HCEC 1CT (cell line): ENCODE data around the gene LDB2.

Experiments used
- DNase-seq: peaks from one replicate; pipeline ENCODE4 v3.0.0-alpha.2; 2017

The LDB2 gene

DNA sequence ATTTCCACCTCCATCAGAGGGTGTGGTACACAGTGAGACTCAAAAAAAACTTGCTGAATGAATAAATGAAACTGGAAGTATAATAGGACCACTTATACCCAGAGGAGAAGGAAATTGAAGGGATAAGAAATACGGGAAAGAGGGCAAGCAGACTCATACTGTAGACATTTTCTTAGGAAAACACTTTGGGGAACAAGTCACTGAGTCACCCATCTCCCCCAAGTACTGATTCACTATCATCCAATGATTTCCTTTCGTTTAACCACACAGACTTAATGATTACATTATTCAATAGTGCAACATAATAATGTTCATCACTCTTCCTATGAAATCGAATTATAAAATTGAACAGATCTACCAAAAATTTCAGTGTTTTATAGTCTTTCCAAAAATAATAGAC is 97.1 kb downstream of the LDB2 start:
- DNase-seq: peak; percentile 25

DNA sequence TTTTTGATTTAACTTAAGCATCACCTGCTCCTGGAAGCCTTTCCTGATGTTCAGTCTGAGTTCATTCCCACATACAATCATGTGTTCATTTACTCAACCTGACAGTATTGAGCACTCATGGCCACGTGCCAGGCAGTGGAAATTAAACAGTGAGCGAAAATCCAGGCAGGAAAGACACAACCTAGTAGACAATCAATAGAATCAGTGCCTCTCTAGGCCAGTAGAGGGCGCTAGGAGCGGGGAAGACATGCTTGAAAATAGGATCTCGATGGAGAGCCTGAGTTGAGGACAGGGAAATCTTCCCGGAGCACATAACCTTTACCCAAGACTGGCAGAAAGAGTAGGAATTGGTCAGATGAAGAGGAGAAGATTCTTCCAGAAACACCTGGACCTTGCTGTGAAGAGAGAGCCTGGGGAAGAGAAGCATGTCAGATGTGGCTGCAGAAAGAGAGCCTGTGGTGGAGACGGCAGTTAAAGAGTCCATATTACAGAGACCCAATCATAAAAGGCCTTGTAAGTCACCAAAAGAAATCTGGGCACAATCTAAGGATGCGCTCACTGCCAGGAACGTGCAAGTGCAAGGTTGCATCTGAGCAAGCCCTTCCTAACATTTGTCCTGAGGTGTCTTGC is 103.5 kb downstream of the LDB2 start:
- peak; percentile 28 for DNase-seq

DNA sequence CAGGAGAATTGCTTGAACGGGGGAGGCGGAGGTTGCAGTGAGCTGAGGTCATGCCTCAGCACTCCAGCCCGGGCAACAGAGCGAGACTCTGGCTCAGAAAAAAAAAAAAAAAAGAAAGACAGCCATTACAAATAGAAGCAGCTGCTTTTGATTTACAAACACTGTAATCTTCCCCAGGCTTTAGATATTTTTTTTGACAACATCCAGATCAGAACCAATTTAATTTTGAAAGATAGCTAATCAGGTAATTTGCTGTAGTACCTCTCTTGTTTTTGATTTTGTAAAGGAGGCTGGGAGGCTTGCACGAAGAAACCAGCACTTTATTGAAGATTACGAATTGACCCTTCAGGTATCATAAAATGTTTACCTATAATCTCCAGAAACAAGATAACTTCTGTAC is 107.0 kb downstream of the LDB2 start:
- no peak for DNase-seq

DNA sequence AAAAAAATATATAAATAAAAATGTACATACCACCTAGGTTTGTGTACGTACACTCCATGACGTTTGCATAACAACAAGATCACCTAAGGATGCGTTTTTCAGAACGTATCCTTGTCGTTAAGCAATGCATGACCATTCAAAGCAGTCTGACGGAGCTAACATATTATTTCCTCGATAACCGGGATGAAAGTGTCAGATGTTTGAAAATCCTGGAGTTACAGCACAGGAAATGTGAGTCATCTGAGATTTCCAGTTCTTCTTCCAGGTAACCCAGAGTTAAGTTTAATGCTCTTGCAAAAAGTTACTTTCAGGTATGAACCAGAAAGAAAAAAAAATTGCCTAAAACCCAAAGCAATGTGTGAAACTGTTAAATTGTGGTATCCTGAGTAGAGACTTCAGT is 107.9 kb downstream of the LDB2 start:
- DNase-seq: no peak

DNA sequence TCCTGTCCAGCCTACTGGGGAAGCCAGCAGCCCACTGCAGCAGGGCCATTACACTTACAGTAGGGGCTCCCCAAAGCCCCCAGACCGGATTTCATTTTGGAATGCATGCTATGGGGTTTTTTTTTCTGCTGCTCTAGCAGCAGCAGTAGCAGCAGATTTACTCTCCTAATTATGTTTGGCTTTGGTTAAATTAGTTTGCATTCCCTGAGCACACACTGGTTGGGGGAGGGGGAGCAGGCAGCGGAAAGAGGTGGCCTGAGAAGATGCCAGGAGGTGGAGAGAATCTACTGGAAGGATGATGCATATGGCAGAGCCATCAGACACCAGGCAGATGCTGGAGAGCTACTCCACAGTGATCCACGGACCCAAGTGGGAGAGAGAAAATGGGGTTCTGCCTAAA is 109.6 kb downstream of the LDB2 start:
- no peak for DNase-seq

DNA sequence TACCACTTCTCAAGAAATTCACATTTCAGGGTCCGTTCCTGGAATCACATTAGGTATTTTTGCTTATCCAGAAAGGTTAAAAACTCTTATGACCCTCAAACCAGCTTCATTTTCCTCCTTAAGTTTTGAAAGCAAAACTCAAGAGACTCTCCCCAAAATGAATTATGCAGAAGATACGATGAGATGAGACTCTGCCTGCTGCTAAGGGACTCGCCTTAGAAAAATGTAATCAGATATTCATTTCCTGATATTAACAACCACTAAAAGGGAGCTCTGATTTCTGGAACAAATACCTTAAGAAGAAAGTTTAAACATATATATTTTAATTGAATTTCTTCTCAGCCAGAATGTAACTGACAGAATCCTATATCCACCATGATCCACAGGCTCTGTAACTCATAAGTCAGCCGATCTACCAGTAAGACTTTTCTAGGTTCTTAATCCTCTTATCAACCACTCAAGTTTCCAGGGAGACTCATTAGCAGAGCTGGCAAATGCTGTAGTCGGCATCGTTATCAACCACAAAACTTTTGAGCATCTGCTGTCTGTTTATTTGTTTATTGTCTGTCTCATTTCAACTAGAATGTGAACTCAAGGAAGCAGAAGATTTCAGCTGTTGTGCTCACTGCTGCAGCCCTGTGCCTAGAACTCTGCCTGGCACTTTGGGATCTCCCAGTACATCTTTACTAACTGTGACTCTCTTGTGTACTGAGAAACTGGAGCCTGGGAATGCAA is 112.5 kb downstream of the LDB2 start:
- peak; percentile 37 for DNase-seq

DNA sequence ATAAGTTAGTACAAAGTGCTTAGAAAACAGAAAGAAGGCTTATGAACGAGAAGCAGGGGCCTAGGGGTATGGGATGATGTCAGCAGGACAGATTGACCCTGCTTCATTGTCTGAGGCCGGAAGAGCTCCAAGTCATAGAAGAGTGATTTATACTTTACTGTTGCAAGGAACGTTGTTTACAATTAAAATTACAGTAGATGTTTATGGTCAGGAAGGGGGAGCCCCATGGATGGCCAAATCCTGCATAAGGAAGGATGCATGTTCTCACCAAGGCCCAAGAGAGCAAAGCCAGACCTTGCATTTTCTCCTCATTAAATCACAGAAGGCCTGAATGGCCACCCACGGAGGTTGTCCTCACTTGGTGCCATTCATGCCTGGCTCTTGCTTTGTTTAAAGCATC is 115.3 kb downstream of the LDB2 start:
- no peak for DNase-seq

DNA sequence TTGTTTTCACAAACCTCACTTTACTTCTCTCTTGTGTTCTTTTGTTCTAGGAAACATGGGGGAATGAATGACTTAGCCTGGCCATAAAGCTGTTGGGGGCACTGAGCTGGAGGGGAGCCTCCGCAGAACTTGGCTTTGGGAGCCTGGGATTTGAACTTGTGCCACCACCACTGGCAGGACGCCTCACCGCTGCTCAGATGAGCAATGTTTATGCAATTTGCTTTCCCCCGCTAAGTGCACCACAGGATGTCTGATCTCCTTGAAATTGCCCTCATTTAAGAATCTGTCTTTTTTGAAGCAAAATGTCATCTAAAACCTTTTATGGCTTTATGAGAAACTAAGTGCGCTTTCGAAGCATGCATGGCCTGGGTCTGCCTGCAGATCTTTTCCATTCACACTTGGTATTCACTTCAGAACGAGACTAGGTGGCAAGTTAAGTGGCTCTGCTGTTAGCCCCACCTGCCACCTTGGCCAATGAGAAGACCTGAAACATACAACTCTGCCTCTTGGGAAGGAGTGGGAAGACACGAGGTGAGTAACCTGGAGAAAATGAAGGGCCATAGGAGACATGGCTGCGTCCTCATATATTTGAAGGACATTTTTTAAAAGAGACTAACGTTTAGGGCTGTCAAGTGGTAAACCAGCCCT is 119.3 kb downstream of the LDB2 start:
- DNase-seq: no peak

DNA sequence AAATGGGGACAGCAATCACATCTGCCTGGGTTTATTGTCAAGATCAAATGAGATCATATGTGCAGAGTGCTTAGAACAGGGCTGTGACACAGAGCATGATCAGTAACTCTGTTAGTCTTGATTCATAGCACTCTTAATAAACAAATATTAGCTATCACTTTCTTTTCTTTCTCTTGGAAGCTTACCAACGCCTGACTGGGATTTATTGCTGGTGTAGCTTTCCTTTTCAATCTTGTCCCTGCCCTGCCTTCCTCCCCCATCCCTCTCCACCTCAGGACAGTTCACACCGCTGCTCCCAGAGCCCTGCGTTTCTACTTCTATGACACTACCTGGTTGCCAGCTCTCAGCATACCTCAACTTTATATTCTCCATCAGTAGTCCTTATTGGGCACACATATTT is 120.7 kb downstream of the LDB2 start:
- DNase-seq: no peak

DNA sequence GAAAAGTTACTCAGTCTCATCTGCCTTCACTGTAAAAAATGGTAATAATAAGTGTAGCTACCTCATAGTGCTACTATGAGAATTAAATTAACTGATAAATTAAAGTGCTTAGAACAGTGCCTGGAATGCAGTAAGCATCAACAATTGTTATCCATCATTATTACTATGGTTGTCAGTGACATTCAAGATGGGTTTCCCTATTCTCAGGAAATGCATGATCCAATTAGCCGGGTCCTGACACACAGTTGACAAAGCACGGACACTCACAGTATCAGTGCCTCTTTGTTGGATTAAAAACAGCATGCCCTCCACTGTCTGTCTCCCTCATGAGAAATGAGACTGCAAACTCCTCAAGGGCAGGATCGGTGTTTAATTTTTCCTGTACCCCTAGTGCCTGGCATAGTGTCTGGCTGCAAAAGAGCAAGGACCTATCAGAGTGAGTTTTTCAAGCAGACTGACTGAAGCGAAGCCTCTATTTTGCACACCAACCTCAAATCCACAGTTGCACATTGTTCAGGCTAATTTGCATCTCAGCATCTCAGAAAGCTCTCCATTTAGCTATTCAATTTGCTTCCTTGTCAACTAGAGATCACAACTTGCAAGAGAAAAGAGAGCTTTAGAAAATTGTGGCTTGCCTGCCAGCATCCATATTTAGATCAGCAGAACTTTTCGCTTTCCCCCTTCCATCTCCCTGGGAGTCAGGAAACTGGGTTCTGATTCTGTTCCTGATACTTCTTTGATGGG is 122.9 kb downstream of the LDB2 start:
- no peak for DNase-seq

DNA sequence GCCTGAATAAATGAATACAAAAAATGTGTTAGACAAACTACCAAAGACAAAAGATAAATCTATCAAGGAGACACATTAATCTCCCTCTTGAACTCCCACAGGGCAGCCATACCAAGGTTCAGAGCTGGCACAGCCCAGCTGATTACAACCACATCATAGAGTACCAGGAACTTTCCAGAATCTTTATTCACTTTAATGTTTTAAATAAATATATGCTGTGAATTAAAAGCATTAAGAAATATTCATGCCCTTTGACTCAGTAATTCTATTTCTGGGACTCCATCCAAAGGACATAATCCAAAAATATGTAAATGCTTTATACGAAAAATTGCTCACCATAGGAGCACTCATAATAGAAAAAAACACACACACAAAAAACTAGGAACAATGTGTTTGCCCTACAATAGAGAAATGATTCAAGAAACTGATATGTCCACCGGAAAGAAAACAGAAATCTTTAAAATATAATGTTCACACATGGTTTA is 126.0 kb downstream of the LDB2 start:
- DNase-seq: peak; percentile 62

DNA sequence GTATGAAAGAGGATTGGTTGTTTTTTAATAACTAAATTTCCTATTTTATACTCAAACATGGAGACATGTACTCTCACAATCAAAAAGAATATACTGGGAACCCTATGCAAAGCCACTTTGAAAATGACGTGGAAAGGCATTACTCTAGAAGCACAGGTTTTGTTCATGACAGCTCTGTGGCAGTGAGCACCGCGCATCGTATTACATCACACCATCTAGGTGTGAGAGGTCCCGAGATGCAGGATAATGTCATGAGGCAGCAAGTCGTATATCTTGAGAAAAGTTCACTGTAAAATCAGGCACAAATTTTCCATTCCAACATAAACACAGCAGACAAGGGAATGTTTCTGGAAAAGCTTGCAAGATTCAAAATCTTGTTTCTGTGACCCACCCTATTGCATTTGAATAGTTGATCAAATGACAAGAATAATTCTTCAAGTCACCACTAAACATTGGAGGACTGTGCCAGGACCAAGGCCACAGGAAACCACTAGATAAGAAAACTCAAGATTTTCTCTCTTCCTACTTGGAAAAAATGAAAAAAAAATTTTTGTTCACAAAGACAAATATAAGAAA is 127.6 kb downstream of the LDB2 start:
- no peak for DNase-seq

DNA sequence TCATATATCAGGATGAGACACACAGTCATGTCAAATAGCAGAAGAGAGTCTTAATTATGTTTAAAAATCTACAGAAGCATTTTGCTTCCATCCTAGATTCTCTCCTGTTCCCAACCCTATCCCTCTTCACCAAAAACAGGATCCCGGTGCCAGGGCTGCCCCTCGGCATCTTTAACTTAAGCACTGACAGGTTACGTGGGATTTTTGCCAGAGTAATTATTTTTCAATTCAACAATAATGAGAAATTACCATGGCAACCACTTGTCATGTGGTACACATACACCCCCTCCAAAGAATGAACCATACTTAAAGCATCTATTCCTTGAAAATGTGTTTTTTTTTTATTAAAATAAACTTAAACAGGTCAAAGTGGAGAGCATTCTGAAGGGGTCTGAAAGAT is 130.6 kb downstream of the LDB2 start:
- DNase-seq: no peak

DNA sequence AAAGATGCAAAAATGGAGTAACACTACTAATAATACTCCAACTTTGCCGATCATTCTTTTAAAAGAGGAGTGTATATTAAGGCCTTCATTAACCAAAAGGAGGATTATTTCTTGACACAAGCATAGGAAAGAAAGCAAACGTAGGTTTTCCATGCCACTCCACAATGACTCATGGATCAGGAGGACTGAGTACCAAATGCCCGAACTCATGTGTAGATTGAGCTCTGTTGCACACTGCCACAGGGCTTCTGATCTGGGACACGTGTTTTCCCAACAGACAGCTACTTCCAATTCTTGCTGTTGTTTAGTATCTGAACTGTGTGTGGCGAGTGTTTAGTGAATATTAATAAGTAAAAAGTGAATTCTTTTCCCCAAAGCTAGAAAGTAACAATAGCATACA is 131.2 kb downstream of the LDB2 start:
- DNase-seq: no peak

DNA sequence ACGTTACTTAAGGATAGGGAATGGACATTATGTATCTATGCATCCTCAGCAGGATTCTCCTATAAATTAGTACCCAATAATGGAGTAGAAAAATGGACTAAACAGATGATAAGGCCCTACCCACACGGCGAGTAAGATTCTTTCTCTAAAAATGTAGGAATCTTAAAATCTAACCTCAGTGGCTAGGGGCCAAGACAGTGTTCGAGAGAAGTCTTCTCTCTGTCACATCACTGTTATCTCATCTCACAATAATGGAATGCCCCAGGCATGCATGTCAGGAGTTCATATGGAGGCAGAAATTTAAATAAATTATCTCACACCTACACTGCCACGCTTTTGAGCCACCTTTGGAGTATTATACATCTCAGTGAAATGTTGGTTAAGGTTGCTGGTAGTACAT is 132.9 kb downstream of the LDB2 start:
- DNase-seq: no peak

DNA sequence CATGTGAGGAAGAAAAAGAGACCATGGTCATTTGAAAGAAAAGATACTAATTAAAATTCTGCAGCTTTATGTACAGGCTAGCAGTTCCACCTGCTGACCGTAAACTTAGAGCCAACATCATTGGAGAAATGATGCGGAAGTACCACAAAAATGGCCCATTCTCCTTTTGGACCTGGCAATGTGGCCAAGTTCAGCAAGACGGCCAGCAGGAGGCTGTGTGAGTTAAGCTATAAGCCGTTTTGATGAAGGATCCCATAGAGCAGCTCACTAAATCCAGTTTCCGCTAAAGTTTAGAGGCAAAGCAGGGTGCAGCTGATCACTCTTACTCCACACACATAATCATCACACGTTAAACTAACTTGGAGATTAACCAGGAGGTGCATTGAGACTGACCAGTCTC is 133.8 kb downstream of the LDB2 start:
- DNase-seq: no peak

DNA sequence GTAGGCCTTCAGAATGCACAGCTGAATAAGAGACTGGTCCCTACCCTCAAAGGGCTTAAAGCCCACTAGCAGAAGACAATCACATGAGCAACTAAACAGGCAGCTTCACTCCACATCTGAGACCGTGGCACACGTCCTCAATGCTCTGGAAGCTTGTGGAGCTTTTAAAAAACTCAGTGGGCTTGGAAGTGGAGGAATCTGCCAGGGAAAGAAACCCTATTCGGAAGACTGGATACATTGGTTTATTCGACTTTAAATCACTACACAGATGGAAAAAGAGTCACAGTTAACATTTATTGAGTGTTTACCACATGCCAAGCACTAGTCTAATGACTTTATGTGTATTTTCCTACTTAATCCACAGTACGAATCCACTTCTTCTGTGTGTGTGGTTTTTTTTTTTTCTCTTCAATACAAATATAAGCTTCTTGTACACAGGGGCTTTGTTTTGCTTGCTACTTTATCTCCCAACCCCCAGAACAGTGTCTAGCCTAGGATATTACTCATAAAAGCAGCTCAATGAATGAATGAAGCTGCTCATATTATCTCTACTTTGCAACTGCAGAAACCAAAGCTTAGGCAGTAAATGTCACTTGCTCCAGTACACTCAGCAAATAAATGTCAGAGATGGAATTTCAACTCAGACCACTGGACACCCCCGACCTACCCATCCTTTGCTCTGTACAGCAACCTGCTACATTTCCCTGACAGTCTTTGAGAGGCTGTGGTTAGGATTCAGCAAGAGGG is 137.7 kb downstream of the LDB2 start:
- no peak for DNase-seq

DNA sequence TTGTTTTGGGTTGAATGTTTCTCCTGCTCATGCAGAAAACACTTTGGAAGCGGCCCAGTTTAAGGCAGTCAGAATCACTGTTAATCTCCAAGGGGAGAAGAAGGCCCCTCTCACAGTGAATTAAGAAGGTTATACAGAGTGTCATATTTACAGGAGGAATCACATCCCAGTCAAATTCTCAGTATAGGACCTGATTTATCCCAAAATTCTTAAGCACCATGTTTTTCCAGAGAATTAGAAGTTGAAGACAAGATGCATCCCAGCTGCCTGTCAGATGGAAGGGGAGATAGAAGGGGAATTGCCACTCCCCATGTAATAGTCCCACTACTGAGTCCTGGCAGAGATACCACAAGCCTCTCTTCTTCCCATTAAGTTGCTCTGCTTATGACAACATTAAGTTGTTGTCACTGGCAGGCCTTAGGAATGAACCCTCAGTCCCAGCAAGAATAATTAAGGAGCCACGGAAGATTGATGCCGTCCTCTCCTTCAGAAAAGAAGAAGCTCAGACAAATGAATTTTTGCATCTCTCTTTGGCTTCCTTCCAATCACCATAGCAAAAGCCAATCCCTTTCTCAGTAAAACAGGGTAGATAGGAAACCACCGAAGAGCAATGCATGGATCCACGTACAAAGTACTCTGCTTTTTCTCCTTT is 138.4 kb downstream of the LDB2 start:
- DNase-seq: no peak

DNA sequence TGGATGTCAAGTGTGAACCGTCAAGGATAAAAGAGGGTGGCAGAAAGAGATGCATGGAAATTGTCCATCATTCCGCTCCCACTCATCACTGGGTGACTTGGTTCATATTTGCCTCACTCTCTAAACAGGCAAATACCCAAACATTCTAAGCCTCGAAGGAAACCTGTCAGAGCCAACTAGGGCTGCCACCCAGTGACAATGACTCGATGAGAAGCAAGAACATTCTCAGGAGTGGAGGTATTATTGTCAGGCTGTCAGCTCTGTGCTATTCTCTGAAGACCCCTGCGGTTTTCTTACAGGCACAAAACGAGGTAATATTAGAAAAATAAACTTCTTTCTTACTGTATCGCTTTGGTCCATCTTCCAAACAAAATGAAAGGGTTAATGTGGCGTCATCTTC is 139.6 kb downstream of the LDB2 start:
- DNase-seq: no peak

DNA sequence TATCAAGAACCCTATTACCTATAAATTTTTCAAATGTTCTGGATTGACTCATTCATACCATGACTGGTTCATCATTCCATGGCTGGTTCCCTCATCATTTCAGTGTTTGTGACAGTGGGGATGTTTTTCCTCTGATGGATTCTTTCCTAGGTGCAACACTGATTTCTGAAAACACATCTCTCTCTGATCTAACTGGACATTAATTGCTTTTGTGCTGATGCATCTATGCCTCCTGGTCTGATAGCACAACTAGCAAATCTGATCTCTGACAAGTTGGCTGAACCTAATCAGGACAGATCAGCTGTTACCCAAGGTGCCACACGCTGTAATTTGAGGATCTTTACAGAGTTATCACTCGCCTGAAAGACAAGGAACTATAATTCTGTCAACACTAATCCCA is 140.2 kb downstream of the LDB2 start:
- DNase-seq: no peak

DNA sequence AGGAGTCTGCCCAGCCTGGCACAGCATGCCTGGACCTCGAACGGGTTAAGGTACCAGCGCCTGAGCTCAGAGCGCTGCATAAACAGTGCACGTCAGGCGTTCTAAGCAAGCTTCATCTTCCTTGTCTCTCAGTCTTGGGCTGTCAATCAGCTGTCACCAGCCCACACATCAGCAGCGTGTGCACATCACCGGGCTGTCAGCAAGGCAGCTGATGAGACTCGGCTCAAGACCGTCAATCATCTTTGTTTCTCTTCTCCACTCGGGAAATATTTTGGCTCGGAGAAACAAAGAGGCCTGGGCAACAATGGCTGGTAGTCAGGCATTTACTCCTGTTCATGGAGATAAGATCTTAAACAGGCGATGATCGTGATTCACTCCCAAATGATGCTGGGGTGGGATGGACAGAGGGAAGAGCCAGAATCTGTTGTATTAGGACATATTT is 141.3 kb downstream of the LDB2 start:
- DNase-seq: no peak

DNA sequence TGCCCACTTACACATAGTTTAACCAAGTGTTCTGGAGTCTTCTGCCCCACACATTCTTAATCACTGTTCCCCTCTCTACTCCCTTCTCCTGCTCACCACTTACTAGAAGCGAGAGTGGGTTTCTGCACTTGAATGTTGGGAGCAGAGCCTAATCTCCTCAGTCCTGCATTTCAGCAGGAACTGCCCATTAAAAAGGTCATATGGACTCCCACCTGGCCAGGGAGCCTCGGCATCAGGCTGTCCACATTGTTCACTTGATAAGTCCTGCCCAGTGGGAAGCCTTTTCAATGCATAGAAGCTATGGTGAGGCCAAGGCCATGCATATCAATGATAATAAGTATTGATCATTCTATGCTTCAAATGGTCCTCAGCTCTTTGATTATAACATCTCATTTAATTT is 144.3 kb downstream of the LDB2 start:
- DNase-seq: no peak
